Osteoblast (primary cell): ENCODE results near the gene GRAMD1A. TPM values are rescaled to one million over a fixed set of nuclear protein-coding genes. Genes with fewer than 3 reads are reported as not detected.
A peak's percentile ranks its signal among the peaks of the same experiment; 100 is the strongest.

ENCODE experiments used
- DNase-seq: peaks from one replicate; pipeline ENCODE4 v3.0.0; 2011; ENCODE audit warnings: low spot score, mixed read lengths; ENCODE audit not compliant: insufficient read length; ENCODE audit errors: missing footprints
- H2AFZ ChIP-seq: 2 replicates; pipeline ENCODE4 v1.6.0; 2011; ENCODE audit warnings: mild to moderate bottlenecking, low read length
- H3K27ac ChIP-seq: 2 replicates; pipeline ENCODE4 v1.5.1; 2011; ENCODE audit warnings: mild to moderate bottlenecking, low read depth, low read length, moderate library complexity
- H3K27me3 ChIP-seq: 2 replicates; pipeline ENCODE4 v1.6.0; 2012; ENCODE audit warnings: mild to moderate bottlenecking, control low read depth, inconsistent platforms, low read length, moderate library complexity; ENCODE audit not compliant: insufficient read depth
- H3K36me3 ChIP-seq: 2 replicates; pipeline ENCODE4 v1.5.1; 2011; ENCODE audit warnings: mild to moderate bottlenecking, low read length, control low read depth, moderate library complexity; ENCODE audit not compliant: insufficient read depth
- H3K4me1 ChIP-seq: 2 replicates; pipeline ENCODE4 v1.5.1; 2011; ENCODE audit warnings: mild to moderate bottlenecking, low read length, control low read depth, moderate library complexity; ENCODE audit not compliant: insufficient read depth
- H3K4me2 ChIP-seq: 2 replicates; pipeline ENCODE4 v1.6.0; 2011; ENCODE audit warnings: mild to moderate bottlenecking, low read length; ENCODE audit not compliant: insufficient read depth
- H3K4me3 ChIP-seq: fragments of 200-600 bp; sonication (generic); 3 replicates; pipeline ENCODE4 v1.5.1; 2012; ENCODE audit warnings: mild to moderate bottlenecking, low read length, inconsistent platforms; ENCODE audit not compliant: insufficient read depth
- H3K79me2 ChIP-seq: 2 replicates; pipeline ENCODE4 v1.6.0; 2012; ENCODE audit warnings: mild to moderate bottlenecking, low read length, control low read depth, inconsistent platforms; ENCODE audit not compliant: insufficient read depth
- H3K9me3 ChIP-seq: 2 replicates; pipeline ENCODE4 v1.5.1; 2011; ENCODE audit warnings: low read depth, low read length, control low read depth
- H4K20me1 ChIP-seq: 2 replicates; pipeline ENCODE4 v1.6.0; 2012; ENCODE audit warnings: mild to moderate bottlenecking, low read length, control low read depth; ENCODE audit not compliant: insufficient read depth
- CTCF ChIP-seq: IDR thresholded peaks from 2 replicates; pipeline ENCODE4 v1.5.1; 2011; ENCODE audit warnings: mild to moderate bottlenecking, low read depth, low read length, moderate library complexity; ENCODE audit errors: extremely low read depth
- total RNA-seq: library from RNA; depleted of rRNA; stranded (reverse); fragments of >200 nt; gene quantifications from 2 replicates; pipeline ENCODE4 v1.2.3, GENCODE V29; 2012

GRAMD1A gene
- total RNA-seq, 1 donor: 29.7 TPM

- H2AFZ ChIP-seq: no peak overlapping the region
- no peak for TF ChIP-seq CTCF
- peak; percentile 42 for DNase-seq
Measured at GRCh38 chr19:35055715-35056179, 55.6 kb downstream of the GRAMD1A start.

GRCh38 chr19:35056513-35057063, 56.5 kb downstream of the GRAMD1A start:
- H3K4me3 ChIP-seq: no peak overlapping the region
- peak; percentile 66 for DNase-seq
- H4K20me1 ChIP-seq: no peaks in the 10 kb centered on the region
- H3K27me3 ChIP-seq: no peaks in the 10 kb centered on the region
- H3K4me2 ChIP-seq: no peak overlapping the region
- no peaks in the 10 kb centered on the region for H3K36me3 ChIP-seq
- no peak for TF ChIP-seq CTCF
- no peaks in the 10 kb centered on the region for H3K9me3 ChIP-seq
- H3K27ac ChIP-seq: no peak overlapping the region
- no peak overlapping the region for H2AFZ ChIP-seq
- H3K4me1 ChIP-seq: no peaks in the 10 kb centered on the region
- no peaks in the 10 kb centered on the region for H3K79me2 ChIP-seq

More at GRCh38 chr19:35055715-35056179, 55.6 kb downstream of the GRAMD1A start:
- Histone ChIP-seq H3K9me3 (no peaks in the 10 kb centered on the region), H3K79me2 (no peaks in the 10 kb centered on the region), H3K4me1 (no peaks in the 10 kb centered on the region), H3K27me3 (no peaks in the 10 kb centered on the region), H4K20me1 (no peaks in the 10 kb centered on the region), H3K36me3 (no peaks in the 10 kb centered on the region), H3K27ac (no peak overlapping the region), H3K4me3 (no peak overlapping the region), H3K4me2 (no peak overlapping the region)

- Histone ChIP-seq H3K27ac (no peak overlapping the region), H2AFZ (no peak overlapping the region), H3K4me1 (no peaks in the 10 kb centered on the region), H3K9me3 (no peaks in the 10 kb centered on the region), H3K79me2 (no peaks in the 10 kb centered on the region), H3K4me3 (no peak overlapping the region), H4K20me1 (no peaks in the 10 kb centered on the region), H3K27me3 (no peaks in the 10 kb centered on the region), H3K4me2 (no peak overlapping the region), H3K36me3 (no peaks in the 10 kb centered on the region)
- no peak for TF ChIP-seq CTCF
- DNase-seq: no peak
Measured at GRCh38 chr19:35058370-35058769, 58.2 kb downstream of the GRAMD1A start.

GRCh38 chr19:35059006-35059798, 59.1 kb downstream of the GRAMD1A start:
- H3K4me1 ChIP-seq: no peaks in the 10 kb centered on the region
- no peak for TF ChIP-seq CTCF
- no peak overlapping the region for H3K4me2 ChIP-seq
- no peak overlapping the region for H3K4me3 ChIP-seq
- no peaks in the 10 kb centered on the region for H3K27me3 ChIP-seq
- no peaks in the 10 kb centered on the region for H3K36me3 ChIP-seq
- H3K79me2 ChIP-seq: no peaks in the 10 kb centered on the region
- no peak for DNase-seq
- no peak overlapping the region for H3K27ac ChIP-seq
- no peak overlapping the region for H2AFZ ChIP-seq
- no peaks in the 10 kb centered on the region for H4K20me1 ChIP-seq
- H3K9me3 ChIP-seq: no peaks in the 10 kb centered on the region
